Astrocyte of the hippocampus (primary cell): ENCODE results near the gene RAI14.
"Not testable (repeated sequence)": the region's sequence is repeated elsewhere in the genome, so short reads cannot be mapped to it uniquely, and the experiment has no call there.

Experiments
- DNase-seq: peaks from one replicate; pipeline ENCODE4 v3.0.0; 2011; ENCODE audit warnings: low read depth, low spot score

Gene RAI14

DNA sequence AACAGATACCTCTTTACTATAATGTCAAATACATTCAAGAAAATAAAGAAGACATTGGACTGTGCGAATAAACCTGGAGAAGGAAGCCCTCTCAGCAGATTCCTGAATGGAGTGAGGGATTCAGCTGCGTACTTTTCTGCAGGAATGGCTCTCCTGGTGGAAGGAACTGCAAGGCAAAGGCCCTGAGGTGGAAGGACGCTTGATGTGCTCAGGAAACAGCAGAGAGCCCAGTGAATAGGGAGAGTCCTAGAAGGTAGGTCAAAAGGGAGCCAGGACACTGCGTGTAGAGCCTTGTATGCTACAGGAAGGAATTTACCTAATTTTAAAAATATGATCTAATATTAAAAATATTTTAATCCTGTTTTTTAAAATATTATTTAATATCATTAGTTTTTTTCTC, 114.4 kb downstream of the RAI14 start:
- DNase-seq = no peak

DNA sequence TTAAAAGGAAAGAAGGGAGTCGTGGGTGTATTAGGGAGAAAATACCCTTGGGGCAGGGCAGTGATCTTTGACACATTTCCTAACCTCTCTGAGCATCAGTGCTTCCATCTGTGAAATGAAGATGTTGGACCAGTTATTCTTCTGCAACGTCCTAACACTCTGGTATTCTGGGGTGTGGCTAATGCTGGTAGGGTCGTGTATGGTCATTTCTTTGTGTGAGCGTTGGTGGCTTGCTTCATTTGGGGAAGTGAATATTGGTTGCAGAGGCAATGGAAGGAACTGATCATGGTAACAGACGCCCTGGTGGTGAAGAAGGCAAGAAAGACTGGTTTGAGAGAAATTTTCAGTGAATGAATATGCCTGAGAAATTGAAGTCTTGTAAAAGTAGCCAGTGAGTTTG, 114.9 kb downstream of the RAI14 start:
- no peak for DNase-seq

DNA sequence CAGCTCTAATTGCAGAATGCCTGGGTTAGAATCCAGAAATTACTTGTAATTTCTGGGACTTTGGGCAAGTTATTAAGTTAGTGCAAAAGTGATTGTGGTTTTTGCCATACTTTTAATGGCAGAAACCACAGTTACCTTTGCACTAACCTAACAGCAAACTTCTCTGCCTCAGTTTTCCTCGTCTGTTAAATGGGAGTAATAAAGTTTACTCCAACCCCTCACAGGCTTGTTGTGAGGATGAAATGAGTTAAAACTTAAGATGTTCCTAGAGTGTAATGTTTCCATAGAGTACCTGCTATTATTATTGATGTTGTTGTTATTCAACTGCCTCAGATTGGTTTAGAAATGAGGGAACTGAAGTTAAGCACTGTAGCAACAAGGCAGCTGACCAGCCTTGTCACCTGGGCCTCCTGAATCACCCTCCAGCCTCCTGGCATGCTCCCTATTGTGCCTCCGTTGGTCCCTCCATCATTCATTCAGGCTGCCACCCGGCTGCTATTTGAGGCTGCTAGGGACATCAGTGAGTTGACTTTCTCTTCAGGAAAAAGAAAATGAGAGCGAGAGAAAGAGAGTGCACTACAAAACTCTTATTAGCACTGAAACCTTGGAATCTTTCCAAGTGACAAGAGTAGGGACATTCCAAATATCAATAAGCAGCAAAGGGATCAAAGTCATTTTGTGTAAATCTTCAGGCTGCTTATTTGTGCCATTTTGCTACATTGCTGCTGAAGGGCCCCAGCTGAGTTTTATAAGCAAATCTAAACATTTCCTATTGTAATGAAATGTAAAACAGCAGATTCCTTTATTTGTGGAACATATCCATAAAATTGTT, 116.4 kb downstream of the RAI14 start:
- DNase-seq = no peak

DNA sequence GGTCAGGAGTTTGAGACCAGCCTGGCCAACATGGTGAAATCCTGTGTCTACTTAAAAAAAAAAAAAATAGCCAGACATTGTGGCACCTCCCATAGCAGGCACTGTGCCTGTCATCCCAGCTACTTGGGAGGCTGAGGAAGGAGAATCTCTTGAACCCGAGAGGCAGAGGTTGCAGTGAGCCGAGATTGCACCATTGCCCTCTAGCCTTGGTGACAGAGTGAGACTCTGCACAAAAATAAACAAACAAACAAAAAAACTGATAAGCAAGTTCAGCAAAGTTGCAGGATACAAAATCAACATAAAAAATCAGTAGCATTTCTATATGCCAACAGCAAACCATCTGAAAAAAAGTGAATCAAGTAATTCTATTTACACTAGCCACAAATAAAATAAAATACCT, 118.0 kb downstream of the RAI14 start:
- no peak for DNase-seq

DNA sequence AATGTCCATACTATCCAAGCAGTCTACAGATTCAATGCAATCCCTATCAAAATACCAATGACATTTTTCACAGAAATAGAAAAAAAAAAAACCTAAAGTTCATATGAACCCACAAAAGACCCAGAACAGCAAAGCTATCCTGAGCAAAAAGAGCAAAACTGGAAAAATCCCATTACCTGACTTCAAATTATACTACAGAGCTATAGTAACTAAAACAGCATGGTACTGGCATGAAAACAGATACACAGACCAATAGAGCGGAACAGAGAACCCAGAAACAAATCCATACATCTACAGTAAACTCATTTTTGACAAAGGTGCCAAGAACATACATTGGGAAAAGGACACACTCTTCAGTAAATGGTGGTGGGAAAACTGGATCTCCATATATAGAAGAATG, 118.5 kb downstream of the RAI14 start:
- not testable (repeated sequence) for DNase-seq

DNA sequence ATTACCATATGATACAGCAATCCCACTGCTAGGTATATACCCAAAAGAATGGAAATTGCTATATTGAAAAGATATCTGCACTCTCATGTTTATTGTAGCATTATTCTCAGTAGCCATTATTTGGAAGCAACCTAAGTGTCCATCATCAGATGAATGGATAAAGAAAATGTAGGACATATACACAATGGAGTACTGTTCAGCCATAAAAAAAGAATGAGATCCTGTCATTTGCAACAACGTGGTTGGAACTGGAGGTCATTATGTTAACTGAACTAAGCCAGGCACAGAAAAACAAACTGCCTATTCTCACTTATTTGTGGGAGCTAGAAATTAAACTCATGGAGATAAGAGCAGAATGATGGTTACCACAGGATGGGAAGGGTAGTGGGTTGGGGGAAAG, 119.8 kb downstream of the RAI14 start:
- no peak for DNase-seq

DNA sequence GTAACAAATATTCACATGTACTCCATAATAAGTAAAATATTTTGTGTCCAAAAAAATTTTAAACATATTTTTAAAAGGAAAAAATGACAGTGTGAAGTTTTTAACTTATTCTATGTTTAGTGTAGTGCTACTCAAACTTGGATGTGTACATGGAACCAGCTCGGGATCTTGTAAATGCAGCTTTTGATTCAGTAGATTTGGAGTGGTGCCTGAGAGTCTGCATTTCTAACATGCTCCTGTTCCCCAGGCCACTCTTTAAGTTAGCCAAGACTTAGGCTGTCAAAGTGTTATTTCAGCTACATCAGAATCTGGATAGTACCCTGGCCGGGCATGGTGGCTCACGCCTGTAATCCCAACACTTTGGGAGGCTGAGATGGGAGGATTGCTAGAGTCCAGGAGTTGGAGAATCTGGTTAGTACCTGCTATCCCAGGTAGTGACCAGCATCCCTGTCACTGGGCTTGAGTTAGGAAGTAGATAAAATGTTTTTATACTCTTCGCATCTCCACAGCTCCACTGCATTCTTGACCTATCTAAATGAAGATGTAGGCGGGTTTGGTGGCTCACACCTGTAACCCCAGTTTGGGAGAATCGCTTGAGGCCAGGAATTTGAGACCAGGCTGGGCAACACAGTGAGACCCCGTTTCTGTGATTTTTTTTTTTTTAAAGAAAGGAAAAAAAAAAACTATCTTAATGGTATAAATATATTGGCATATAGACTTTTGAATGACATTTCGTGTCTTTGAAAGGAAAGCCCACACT, 122.1 kb downstream of the RAI14 start:
- no peak for DNase-seq

DNA sequence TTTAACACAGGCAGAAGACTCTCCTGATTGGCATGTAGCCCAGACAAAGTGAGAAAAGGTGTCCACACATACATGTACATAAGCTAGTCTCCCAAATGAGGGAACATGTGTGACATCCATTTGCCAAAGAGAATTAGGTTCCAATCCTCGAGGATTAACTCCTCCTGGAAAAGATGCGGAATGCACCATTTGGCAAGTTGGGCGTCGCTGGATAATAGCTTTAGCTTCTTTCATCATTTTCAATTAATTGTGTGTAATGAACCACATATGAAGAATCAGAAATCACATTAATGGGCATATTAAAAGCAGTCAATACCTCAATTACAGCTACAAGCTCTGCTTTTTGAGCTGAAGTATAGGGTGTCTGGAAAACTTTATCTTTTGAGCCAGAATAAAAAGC, 127.8 kb downstream of the RAI14 start:
- not testable (repeated sequence) for DNase-seq

DNA sequence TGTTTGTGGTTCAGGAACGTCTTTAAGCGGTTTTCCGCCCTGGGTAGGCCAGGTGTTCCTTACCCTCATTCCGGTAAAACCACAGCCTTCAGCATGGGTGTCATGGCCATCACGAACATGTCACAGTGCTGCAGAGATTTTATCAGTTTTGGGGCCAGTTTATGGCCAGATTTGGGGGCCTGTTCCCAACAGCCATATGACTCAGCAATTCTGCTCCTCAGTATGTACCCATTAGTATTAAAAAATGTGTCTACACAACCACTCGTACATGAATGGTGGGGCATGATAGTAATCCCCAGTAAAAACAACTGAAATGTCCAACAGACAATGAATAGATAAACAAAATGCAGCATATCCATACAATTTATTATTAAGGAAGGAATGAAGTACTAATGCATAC, 130.9 kb downstream of the RAI14 start:
- no peak for DNase-seq

DNA sequence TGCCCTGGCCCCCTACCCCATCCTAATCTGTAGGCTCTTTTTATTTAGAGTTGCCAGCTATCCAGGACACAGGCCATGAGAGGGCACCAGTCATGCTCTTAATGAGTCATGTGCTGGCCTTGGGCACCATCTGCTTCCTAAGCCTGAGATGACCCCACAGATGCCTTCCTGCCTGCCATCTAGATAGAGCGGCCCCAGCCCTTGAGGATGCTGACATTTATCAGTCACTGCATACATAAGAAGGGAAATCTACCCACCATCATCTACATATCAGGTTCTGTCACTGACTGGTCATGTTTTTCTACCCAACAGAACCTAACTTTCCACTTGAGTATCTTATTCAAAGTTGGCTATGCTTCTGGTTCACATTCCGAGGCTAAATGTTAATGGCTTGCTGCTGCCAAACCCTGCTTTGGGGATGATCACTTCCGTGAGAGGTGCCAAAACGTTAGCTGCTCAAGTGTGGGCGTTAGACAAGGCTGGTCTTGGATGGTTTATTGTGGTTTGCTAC, 132.9 kb downstream of the RAI14 start:
- DNase-seq = peak; percentile 89

DNA sequence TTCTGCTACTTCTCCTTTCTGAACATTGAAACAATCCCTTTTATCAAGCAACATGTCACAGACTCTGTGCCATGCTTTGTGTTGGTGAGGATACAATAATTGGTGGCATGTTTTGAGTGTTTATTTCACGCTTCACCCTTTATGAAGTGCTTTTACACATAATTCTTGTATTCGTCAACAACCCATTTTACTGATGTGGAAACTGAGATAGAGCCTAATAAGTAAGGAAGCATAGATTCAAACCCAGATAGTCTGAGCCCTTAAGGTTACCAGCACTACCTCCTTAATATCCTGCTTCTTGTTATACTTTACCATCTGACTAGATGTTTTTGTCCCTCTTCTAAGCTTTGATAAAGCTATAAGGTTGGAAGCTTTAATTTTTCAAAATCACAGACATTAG, 133.5 kb downstream of the RAI14 start:
- DNase-seq = no peak

DNA sequence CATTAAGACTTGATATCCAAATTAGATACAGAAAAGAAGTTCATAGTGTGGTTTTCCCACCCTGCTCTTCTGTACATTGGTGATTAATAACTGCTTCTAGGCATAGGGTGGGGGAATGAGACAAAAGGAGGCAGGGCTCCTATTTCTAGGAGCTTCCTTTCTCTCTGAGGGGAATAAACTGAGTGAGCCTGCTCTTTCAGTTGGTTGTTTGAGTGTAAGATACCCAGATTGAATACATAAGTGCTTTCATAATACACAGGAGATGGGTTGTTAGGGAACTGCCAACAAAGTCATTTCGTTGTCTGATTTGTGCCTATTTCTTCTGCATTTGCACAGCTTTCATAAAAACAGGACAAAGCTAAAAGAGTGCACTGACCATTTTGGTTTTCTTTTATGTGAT, 133.9 kb downstream of the RAI14 start:
- DNase-seq = no peak

DNA sequence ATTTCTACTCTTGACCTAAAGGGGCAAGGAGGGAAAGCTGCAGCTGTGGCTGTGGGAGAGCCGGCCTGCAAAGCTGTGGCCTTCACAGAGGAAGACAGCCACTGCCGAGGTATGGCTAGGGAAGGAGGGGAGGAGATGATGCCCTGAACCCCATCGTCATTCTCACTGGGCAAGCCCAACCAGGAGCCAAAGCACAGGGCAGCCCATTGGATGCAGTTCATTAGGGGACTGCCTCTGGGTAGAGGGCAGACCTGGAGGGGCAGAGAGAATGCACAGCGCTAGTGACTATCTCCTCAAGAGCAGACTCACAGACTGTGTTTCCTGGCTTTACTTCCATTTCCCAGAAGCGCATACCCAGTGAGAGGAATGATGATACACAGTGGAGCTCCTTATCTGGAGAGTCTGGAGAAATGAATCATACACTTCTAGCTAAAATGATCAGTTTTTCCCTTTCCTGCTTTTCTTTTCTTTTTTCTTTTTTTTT, 135.7 kb downstream of the RAI14 start:
- DNase-seq = peak; percentile 46

DNA sequence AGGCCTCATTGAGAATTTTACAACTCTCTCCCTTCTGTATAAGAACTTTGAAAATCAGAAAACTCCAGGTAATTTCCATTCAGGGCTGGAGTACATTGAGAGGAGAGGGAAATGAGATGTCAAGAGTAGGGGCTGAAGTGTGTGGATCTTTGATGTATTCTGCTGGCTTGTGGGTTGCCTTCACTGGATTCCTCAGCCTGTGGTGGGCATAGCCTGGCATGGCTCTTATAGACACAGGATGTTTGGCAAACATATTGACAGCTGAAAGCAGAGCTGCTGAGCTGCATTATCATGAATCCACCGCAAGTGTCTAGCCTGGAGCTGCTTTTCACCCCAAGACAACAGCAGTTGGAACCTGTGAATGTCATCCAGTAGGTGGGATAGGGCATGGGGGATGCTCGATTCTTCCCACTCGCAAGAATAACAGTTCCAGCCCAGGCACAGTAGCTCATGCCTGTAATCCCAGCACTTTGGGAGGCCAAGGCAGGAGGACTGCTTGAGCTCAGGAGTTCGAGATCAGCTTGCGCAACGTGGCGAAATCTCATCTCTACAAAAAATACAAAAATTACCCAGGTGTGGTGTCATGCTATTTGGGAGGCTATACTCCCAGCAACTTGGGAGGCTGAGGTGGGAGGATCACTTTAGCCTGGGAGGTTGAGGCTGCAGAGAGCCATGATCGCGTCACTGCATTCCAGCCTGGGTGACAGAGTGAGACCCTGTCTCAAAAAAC, 146.9 kb downstream of the RAI14 start:
- DNase-seq = no peak

DNA sequence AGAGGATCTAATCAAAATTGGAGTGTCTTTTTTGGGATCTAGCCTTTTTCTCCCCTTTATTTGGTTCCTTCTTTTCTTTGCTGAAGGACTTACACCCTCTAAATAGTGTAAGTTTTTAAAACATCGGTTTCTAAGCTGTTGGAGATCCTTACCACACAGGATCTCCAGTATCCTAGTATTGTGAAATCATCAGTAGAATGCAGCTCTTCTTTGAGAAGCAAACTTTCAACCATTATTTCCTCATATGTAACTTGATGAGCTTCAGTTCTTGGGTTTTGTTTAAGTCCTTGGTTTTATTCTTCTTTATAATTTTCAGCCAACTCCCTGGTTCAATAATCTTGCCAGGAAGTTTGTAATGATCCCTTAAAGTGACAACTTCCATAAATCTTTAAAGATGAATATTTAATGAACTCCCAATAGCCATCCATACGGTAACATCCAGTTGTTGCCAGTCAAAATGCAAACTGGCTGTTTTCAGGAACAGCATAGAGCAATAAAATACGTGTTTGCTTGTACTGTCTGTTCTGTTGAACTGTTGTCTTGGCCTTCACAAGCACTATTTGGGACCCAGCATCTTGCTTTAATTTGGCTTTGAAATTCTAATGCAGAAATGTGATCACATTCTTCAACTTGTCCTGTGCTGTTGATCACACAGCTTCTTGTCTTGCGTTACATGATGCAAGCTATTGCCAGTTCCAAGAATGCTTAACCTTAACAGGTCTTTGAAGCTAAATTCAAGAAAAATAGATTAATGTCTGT, 148.0 kb downstream of the RAI14 start:
- no peak for DNase-seq

DNA sequence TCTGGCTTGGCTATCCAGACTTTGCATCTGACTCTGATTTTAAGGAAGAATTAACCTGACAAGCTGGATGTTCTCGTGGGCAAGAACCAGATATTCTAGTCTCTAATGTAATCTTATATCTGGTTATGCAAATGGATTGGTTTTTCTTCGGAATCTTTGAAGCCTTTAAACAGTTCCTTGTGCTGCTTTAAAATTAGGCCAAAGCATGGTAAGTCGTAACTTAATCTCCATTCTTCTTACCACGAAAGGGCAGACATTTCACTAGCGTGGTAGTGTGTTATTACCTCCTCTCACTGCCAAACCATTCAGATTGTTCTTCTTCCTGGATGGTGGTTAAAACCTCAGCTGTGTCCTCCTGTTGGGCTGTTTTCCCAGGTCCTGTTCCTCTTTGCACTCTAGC, 148.8 kb downstream of the RAI14 start:
- peak; percentile 42 for DNase-seq

DNA sequence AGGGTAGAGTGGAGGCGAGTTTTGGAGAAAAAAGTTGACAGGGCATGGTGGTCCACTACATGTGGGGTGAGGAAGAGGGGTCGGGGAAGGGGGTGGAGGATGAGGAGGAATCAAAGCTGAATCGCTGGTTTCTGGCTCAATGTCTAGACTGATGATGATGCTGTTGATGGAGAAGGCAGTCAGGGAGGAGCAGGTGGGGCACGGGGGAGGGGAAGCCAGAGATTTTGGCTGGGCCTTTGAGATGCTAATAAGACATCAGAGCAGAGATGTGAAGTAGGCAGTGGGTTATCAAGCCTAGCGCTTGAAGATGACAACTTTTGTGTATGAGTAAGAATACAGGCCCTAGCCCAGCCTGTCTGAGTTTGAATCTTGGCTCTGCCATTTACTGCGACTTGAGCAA, 150.4 kb downstream of the RAI14 start:
- DNase-seq = no peak

DNA sequence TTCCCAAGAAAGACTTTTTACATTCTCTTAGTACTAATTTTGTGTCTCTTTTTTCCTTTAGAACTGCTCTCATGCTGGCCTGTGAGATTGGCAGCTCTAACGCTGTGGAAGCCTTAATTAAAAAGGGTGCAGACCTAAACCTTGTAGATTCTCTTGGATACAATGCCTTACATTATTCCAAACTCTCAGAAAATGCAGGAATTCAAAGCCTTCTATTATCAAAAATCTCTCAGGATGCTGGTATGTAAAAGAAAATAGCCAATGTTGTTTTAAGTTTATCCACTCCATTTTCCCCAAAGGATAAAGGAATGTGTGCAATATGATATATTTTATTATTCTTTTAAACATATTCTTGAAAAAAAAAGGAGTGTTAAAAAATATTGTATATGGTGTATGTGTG, 155.6 kb downstream of the RAI14 start:
- DNase-seq = peak; percentile 70

DNA sequence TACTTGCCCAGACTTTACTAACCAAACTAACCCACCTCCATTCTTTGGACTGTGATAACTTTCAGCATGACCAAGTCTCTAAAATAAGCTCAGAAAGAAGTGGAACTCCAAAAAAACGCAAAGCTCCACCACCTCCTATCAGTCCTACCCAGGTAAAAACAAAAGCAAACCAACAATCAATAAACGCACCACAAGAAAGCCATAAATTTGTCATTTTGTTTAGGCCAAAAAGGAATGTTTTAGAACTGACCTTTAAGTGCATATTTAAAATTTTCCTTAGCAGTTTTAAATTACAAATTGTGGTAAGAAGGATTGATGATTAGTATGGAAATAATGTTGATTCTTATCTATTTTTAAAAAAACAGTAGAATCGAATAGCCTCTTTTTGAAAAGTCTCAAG, 157.4 kb downstream of the RAI14 start:
- no peak for DNase-seq

DNA sequence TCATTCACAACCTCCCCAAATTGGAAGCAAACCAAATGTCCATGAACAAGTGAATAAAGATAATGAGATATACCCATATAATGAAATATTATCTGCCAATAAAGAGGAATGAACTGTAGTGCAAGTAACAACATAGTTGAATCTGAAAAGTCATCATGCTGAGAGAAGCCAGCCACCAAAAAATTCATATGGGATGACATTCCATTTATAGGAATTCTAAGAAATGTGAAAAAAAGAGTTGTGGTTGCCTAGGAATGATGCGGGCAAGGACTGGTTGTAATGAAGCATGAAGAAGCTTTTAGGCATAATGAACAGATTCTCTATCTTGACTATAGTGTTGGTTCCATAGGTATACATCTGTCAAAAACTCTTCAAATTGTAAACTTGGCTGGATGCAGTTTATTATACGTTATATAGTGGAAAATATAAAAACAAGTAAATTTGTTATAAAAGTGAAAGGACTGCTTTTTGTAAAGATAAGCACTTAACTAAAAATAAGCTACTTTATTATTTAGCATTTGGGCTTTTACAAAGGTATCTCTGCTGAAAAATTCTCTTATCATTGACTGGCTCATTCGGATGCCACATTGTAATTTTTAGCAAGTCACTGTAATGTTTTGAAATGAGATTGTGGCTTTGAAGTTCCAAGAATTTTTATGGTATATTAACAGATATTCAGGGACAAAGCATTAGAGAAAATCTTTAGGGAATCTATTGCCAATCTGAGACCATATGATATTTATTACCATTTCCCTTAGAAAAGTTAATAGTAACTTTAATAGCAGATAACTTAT, 161.6 kb downstream of the RAI14 start:
- DNase-seq = peak; percentile 84

DNA sequence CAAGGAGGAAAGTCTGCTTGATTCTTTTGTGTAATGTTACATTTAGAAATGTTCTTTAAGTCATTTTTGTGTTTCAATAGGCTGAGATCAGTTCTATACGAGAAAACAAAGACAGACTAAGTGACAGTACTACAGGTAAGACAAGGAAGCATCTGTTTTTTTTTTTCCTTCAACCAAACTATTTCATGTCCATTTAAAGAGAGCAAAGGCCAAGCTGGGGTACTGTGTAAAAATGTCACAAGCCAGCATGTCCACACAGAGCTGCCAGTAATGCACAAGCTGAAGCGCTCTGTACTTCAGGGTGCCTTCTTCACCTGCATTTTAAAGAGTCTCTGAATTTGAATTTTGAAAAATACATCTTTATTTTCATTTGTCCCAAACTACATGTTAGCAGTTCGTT, 162.6 kb downstream of the RAI14 start:
- DNase-seq = no peak
